Inflammatory macrophage (primary cell): ENCODE measurements around the gene LNPK.
"Not testable (repeated sequence)": the region's sequence is repeated elsewhere in the genome, so short reads cannot be mapped to it uniquely, and the experiment has no call there.

Source experiments
- DNase-seq, 2 donors: peaks; one replicate each; pipeline ENCODE4 v3.0.0-alpha.2; 2020 to 2022
- total RNA-seq, 18 experiments: gene quantifications; one replicate each; lab custom pipeline; 2026; ENCODE audit warnings: mixed read lengths in 6 of 18, inconsistent platforms in 2 of 18; lab: John Stamatoyannopoulos, UW

LNPK gene, protein sequence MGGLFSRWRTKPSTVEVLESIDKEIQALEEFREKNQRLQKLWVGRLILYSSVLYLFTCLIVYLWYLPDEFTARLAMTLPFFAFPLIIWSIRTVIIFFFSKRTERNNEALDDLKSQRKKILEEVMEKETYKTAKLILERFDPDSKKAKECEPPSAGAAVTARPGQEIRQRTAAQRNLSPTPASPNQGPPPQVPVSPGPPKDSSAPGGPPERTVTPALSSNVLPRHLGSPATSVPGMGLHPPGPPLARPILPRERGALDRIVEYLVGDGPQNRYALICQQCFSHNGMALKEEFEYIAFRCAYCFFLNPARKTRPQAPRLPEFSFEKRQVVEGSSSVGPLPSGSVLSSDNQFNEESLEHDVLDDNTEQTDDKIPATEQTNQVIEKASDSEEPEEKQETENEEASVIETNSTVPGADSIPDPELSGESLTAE
- 45.5 to 187 (median 116) reads per million in 18 experiments for total RNA-seq

DNA sequence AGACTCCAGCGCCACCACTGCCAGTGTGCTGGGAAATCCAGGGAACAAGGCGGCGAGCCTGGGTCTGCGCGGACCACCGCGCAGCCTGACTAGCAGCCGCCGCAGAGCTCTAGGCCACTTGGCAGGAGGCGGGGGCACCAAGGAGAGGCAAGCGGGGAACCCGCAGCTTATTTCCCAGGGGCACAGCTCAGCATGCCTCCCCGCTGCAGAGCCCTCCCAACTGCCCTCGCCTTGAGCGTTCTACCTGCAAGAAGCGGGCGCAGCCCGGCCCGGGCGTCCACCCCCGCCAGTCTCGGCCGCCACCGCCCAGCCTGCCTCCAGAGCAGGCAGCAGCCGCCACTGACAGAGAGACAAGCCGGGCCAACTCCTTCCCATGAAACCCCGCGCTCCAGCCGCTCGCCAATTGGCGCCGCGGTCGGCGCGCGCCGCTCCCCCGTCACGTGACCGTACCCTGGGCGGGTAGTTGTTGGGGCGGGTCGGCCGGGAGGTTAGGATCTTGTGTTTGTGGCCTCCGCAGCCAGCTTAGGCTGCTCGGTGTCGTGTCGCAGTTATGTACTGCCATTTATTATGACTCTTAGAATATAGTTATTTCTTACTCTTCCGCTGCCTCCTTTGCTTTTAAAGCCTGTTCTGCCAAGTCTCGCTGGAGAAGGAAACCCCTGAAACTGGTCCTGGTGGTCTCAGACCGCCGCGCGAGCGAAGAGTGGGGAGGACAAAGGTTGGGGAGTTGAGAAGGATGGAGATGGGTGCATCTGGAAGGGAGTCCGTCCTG, at the start of gene LNPK:
Gene LNPK, minus strand, starts transcription at position 352 of the 772 bp plus-strand sequence. CDS start 6,683 bp downstream, outside the sequence.
- peak; percentile 92 to 94 for DNase-seq

DNA sequence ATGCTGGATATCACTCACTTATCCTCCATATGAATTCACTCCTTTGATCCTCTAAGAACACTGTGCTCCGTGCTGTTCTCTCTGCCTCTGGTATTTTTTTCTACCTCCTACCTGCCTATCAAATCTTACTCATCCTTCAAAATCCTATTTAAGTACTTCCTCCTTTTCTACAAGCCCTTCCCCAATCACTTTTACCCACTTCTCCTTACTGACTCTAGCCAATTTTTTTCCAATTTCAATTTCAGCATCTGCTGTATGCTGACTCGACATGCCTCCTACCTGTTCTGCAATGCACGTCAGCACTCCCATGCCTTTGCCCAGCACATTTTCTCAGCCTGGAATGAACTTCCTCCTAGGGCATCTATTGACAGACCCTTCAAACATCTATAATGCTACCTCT, 37.3 kb upstream of the LNPK start:
- DNase-seq: peak; percentile 6 to 22

DNA sequence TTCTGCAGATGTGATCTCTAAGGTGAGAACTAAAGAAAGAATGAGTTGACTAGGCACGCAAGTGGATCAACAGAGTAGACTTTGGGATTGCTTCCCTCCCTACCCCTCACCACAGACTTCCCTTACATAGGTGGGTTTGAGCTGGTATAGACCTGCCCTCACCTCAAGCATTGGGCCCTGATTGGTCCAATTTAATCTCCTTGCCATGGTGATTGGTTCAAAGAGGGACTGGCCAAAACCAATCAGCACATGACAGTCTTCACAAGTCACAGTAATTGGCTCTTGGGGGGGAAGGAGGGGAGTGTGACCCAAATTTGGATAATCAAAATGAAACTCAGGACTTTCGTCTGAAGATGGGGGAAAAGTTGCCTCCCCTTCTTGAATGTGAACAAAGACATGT, 36.6 kb upstream of the LNPK start:
- DNase-seq: no peak

DNA sequence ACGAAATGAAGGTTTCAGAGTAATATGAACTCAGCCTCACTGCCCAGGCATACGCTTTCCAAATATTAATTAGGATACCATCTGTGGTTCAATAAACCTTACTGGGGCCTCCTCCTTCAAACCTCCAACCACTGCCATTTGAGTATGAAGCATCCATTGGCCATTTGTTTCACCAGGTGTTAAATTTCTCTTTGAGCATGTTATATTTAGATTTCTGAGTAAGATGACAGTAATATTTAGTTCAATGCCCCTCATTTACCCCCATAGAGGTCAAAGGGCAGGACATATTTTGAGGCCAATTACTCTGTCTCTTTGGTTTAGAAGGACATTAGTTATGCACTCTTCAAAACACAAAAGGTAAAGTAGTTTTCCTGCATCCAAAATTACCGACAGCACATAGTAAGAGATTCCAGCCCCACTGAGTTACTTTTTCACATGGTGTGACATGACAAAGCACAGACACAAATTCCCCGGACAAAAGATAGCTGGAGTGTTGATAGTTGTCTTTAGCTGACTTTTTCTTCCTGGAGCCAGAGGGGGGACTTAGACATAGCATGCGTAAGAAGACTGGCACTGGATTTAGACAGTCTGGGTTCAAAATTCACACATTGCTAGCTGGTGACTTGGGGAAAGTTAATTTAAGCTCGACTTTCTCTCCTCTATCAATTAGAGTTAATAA, 33.1 kb upstream of the LNPK start:
- DNase-seq: no peak

DNA sequence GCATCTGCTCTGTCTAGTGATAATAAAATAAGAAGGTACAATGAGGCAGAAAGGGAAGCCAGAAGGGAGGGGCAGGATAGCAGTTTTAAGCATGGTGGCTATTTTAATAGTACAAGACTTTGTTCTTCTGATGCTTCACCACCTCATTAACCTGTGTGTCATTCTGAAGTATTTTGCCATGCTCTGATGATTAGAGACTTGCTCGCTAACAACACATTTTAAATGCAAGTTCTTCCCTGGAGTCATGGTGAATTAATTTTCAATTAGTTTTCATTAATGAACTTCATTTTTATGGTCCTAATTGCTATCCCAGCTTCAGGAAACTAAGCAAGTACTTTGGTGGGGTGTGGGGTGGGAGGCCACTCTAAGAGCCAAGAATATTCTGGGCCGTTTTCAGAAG, 25.7 kb upstream of the LNPK start:
- no peak for DNase-seq

DNA sequence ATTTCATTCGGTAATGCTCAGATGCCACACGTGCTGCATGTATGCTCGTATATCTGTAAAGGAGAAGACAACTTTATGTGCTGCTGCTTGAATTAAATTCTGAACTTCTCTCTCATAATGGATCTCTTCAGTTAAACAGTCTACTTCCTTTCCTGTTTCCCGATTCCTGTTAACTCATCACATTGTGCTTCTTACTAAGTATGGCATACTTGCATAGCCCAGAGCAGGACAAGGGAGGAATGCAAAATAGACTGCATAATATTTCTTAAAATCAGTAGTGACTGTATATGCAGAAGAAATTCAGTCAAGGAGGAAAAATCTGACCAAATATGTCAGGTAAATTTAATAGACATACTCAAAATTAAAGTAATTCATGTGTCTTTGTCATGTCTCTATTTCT, 23.9 kb upstream of the LNPK start:
- DNase-seq: no peak

DNA sequence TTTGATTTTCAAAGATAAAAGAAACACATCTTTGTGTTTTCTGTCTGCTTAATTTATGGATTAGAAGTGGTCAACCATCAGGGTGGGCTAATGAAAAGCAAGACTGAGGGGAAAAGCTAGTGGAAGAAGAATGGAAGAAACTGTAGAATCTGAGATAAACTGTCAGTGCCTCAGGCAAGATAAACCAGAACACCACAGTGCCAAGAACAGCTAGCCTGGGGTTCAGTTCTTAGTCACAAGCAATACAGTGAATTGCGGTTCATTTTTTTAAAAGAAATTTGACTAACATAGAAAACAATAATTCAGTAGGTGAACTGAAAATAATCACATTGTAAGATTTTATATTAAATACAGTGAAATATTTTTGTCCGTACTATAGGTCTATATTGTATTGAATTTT, 22.0 kb upstream of the LNPK start:
- DNase-seq: no peak

DNA sequence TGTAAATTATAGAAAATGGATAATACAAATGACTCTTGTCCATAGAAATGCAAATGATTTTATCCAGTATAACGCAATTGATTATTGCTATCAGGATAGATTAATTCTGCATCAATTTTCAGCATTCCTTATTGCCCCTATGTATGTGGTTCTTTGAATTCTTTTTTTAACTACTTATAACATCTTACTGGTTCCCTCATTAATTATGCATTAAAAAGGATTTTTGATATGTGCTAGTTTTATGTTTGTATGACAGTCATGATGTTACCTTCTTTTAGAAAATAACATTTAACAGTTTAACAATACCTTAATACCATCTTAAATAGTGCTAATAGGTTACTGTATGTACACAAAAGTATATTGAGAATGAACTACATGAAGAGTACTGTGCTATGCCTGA, 20.0 kb upstream of the LNPK start:
- no peak for DNase-seq

DNA sequence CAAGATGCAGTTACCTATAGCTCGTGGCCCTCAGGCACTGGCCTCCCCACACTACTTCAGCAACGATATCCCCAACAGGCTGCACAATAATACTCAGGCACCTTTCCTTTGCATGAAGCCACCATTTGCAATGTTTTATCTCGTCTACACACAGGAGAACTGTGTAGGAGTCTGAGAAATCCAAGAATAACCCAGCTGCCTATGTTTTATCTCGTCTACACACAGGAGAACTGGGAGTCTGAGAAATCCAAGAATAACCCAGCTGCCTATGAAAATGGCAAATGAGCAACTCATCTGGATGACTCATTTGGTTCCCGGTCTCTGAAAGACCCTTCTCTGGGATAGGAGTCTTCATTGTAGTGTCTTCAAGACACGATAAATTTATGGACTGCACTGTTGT, 18.3 kb upstream of the LNPK start:
- DNase-seq: no peak

DNA sequence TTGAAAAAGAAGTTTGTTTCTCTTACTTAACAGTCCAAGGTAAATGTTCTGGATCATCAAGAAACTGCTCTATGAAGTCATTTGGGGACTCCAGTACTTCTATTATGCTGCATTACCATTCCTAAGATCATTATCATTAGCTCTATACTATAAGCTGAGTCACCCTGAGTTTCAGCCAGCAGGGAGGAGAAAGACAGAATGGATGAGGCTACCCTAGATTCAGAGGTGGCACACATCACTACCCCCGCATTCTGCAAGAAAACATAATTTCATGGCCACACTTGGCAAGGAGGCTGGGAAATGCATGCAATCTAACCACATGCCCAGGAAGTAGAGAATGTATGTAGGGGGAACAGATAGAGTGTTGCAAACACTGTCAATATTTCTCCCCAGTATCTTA, 16.6 kb upstream of the LNPK start:
- no peak for DNase-seq

DNA sequence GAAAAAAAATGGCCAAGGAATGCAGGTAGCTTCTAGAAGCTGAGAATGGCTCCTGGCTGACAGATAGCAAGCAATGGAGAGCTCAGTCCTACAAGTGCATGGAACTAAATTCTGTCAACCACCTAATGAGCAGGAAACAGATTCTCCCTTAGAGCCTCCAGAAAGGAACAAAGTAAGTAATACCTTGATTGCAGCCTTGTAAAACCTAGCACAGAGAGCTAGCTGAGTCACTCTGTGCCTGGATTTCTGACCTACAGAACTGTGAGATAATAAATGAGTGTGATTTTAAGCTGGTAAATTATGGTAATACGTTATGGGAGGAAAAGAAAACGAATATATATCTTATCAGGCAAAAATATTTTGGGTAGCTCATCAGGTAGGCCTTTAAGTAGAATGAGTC, 7.4 kb upstream of the LNPK start:
- no peak for DNase-seq

DNA sequence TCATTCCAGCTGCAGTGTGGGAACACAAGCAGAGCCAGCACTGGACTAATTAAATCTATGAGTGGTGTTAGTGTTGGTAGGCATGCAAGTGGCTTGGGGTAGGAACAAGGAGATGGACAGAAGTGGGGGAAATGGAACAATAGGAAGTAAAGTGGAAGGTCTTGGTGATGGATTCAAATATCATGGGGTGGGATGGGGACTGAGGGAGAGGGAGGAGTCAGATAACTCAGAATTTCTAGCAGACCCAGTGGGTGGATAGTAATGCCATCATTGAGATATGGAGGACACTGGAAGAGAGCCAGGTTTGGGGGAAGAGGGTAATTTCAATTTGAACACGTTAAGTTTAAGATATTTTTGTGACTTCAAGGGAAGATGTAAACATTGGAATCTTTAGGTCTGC, 2.9 kb upstream of the LNPK start:
- DNase-seq: no peak

DNA sequence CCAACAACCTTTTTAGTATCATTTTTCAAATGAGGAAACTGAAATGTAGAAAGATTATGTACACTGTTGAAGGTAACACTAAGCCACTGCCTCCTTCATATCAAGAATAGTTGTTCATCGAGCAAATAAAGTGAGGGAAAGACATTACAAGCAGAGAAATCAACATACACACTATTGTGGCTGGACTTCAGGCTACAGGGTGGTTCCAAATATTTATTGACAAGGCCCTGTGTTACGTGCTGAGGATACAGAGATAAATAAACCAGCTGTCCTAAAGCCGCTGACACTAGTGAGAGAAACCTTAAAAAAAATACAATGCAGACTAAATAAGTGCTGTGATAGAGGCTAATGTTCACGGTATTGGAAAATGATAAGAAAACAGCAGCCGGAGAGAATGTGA, 1.9 kb upstream of the LNPK start:
- no peak for DNase-seq

DNA sequence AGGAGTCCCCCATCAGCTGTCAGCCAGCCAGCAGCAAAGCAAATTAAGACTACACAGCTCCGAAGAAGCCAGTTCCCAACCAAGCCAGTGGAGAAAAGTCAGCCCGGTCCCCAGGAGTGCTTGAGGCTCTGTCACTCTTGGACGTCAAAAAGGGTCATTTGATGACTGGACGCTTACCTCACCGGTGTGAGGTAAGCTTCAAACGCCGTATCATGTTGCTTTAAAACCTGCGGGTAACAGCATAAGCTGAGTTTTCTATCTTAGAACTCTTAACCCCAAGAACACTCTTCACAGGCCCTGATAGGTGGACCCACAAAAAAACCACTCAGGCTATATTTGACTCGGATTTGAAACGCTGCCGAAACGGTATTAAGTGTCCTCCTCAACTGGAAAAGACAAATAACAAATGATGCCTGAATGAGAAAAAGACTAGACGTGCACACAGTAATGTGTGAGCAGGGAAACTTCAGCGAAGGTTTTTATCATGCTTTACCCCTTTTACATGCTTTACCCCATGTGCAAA, 682 bp upstream of the LNPK start:
- DNase-seq: peak in 1 of 2 donors; percentile 16

DNA sequence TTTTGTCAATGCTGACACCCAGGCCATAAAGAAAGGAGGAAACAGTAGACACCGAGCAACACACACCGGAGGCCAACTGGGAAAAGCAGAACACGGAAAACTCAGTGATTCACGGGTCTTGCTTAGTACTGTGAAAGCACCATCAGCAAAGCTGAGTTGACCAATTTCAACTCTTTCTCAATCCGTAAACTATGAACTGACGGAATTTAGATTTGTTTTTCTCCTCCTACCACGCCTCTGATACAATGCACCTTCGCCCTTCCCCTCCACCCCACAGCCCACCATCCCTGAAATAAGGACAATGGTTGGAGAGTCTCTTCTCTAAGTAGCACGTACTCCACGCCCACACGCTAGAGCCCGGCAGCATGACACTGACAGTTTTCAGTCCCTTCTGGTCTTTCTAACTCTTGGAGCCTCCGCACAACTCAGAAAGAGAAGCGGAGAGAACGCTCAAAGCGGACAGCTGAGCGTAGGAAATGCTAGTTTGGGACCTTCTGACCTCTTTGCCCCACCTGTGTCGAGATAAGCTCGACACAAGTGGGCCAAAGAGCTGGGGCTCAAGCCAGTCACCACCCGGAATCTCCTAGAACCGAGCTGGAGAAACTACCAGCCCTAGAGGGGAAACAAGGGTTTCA, 669 bp downstream of the LNPK start:
- DNase-seq: peak; percentile 83 to 88

DNA sequence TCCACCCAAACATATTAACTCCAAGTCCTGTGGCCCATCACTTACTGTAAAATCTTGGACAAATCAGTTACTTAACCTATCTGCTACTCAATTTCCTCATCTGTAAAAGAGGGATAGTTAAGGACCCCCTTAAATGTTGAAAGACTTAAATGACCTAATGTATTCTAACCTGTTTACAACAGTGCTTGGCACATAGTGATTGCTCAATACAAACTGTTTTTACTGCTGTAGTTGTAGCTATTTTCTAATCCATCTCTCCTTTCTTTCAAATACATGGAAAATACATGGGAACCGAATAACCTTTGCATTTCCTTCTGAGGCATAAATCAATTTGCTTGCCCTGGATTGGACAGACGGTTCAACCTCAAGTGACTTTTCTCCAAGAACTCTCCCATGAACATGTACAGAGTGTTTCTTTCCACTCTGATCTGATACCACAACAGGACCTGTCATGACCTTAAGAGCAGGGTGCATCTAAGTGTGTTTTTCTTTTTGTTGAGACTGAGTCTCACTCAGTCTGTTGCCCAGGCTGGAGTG, 2.7 kb downstream of the LNPK start:
- no peak for DNase-seq

DNA sequence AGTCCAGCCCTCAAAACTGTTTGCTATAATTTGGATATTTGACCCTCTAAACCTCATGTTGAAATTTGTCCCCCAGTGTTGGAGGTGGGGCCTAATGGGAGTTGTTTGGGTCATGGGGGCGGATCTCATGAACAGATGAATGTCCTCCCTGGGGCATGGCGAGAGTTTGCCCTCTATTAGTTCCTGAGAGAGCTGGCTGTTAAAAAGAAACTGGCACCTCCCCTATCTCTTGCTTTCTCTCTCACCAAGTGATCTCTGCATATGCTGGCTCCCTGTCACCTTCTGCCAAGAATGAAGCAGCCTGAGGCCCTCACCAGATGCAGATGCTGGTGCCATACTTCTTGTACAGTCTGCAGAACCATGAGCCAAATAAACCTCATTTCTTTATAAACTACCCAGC, 12.0 kb downstream of the LNPK start:
- DNase-seq: no peak

DNA sequence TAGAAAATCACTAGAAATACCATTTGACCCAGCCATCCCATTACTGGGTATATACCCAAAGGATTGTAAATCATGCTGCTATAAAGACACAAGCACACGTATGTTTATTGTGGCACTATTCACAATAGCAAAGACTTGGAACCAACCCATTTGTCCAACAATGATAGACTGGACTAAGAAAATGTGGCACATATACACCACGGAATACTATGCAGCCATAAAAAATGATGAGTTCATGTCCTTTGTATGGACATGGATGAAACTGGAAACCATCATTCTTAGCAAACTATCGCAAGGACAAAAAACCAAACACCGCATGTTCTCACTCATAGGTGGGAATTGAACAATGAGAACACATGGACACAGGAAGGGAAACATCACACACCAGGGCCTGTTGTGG, 14.9 kb downstream of the LNPK start:
- not testable (repeated sequence) for DNase-seq

DNA sequence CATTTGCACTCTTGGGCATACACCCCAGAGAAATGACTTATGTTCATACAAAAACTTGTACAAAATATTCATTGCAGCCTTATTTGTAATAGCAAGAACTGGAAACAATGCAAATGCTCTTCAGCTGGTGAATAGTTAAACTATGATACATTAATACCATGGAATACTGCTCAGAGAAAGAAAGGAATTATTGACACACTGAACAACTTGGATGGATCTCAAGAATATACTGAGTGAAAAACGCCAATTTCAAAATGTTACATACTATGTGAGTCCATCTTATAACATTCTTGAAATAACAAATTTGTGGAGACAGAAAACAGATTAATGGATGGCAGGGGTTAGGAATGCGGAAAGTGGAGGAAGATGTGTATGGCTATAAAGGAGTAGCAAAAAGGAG, 17.2 kb downstream of the LNPK start:
- DNase-seq: no peak

DNA sequence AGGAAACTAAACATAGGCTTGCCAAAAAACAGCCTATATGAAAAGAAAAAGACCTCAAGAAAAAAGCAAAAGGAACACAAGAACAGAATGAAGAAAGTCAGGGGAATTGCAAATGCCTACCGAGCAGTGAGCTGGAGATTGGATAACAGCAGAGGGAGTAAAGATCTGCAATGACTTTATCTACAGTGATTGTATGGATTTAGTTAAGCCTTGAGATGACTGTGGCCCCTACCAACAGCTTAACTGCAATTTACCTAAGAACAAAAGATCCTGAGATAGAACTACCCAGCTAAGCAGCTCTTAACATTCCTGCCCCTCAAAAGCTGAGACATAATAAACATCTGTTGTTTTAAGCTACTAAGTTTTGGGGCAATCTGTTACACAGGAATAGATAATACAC, 20.5 kb downstream of the LNPK start:
- DNase-seq: no peak

DNA sequence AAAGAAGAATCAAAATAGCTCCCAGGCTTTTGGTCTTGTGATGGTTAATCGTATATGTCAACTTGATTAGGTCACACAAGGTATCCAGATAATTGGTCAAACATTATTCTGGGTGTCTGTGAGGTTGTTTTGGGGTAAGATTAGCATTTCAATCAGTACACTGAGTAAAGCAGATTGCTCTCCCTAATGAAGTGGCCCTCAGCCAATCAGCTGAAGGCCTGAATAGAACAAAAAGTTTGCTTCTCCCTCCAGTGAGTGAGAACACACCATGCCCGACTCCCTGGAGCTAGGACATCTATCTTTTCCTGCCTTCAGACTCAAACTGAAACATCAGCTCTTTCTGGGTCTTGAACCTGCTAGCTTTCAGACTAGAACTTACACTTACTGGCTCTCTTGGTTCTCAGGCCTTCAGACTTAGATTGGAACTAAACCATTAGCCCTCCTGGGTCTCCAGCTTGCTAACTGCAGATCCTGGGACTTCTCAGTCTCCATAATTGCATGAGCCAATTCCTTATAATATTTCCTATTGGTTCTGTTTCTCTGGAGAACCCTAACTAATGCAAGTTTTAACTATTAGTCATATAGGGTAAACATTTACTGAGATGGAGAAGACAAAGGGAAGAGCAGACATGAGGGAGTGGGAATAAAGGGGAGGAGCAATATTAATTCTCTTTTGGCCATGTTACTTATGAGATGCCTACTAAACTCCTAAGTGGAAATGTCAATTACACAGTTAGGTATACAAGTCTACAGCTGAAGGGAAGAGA, 25.5 kb downstream of the LNPK start:
- DNase-seq: no peak

DNA sequence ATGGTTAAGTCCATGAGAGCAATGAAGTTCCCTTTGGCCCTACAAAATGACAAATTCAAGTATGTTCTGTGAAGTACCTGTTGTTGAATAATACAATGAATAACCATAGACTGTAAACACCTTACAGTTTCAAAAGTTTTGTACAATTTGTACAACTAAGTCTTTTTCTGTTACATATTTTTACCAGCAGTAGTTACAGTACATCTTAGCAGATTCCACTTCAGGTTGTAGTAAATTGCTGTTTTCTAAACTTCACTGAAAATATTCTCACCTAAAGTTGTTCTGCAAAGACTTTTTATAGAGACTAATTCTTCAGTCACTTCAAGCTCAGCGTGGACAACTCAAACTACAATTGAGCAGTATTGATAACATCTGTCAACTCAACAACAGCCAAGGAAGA, 28.7 kb downstream of the LNPK start:
- DNase-seq: no peak
